Body of pancreas (tissue), 4 donors: ENCODE data around the gene CCDC201.

Experiments used
- CTCF ChIP-seq, 7 experiments: fragments of 450-650 bp in 4 of 7; fragments of 200-600 bp in 3 of 7; sonication (generic) in 3 of 7; IDR thresholded peaks; one replicate each; pipeline ENCODE4 v1.5.1; 2016 to 2019; ENCODE audit warnings: antibody characterized with exemption in 7 of 7
- POLR2A ChIP-seq, 3 donors: fragments of 450-650 bp; IDR thresholded peaks; one replicate each; pipeline ENCODE4 v1.6.1; 2016; ENCODE audit warnings: antibody characterized with exemption in 3 of 3, mild to moderate bottlenecking in 2 of 3

- no peak for TF ChIP-seq CTCF (IDR thresholded peaks at IDR 0.05)
- no peak for TF ChIP-seq POLR2A (IDR thresholded peaks at IDR 0.05)
These were observed 20.6 kb upstream of the CCDC201 start for GRCh38 chr7:45893374-45893995.
